Esophagus muscularis mucosa (tissue), 4 donors: ENCODE results near the gene PTX4.

Experiments
- CTCF ChIP-seq, 3 experiments: fragments of 200-600 bp in 2 of 3; fragments of 450-650 bp in 1 of 3; sonication (generic) in 2 of 3; IDR thresholded peaks; one replicate each; pipeline ENCODE4 v1.5.1; 2017 to 2019; ENCODE audit warnings: antibody characterized with exemption in 3 of 3, mild to moderate bottlenecking in 2 of 3, moderate library complexity in 1 of 3
- EP300 ChIP-seq: sonication (generic); formaldehyde crosslinking; IDR thresholded peaks from one replicate; pipeline ENCODE4 v1.6.1; 2017; ENCODE audit warnings: antibody characterized with exemption
- POLR2A ChIP-seq: fragments of 450-650 bp; IDR thresholded peaks from one replicate; pipeline ENCODE4 v1.6.1; 2017; ENCODE audit warnings: antibody characterized with exemption, moderate library complexity, mild to moderate bottlenecking, low read depth

GRCh38 chr16:1501630-1502029 is 12.9 kb upstream of the PTX4 start:
- TF ChIP-seq EP300 (no peak), CTCF (IDR thresholded peaks at IDR 0.05) (no peak), POLR2A (no peak)
